Femur (tissue), 1 donor: ENCODE data around the gene OR6K2.

Experiments
- DNase-seq: peaks from one replicate; pipeline ENCODE4 v3.0.0-alpha.2; 2017

The OR6K2 gene

DNA sequence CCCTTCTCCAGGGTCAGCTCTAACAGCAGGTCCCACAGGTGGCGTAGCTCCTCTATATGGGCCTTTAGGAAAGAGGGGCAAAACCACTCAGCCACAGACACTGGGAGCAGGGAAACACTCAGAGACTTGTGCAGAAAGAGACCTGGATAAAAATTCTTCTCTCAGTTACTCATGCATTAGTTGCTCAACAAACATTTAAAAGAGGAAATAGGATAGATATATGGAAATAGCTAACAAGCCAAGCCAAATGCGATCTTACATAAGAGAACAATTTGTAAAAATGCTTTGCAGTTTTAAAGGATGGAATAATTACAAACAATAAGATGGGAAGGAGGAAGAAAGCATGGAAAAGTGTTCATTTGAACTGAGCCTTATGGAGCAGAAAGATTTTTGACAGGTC, 18.8 kb downstream of the OR6K2 start:
- DNase-seq = no peak

DNA sequence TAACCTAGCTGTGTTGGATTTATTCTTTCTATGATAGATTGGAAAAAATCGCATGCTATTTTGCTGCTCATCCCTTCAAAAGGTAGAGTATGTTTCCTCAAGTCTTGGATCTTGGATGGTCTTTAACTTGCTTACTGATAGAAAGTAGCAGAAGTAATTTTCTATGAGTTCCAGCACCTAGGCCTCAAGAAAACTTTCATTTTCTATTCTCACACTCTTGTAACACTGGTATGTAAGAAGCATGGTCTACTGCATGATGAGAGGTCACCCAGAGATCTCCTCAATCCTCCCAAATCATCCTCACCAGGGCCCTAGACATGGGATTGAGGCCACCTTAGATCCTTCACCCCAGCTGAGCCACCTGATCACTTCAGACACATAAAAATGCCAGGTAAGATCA, 21.2 kb downstream of the OR6K2 start:
- DNase-seq = no peak

DNA sequence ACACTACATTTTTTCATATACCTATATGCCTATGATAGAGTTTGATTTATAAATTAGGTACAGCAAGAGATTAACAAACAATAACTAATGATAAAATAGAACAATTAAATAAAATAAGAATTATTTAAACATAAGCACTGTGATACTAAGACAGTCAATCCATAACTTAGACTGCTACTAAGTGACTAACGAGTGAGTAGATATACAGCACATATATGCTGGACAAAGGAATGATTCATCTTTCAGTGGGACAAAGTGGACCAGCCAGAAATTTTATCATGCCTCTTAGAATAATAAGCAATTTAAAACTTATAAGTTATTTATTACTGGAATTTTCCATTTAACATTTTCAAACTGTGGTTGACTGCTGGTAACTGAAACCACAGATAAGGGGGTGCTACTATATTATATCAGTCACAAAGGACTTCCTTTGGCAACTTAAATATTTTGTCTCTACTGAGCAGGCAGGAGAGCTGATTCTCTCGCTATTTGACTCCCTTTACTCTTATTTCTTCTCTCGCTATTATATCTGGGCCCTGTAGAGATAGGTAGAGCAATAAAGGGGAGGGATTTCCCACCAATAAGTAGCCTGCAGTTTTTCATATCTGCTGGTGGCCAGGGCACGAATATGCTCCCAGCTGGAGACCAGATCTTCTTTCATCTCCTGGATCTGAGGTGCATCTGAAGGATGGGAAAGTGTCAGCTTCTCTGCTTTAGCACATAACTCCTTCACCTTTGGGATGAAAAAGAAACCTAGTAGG, 24.7 kb downstream of the OR6K2 start:
- no peak for DNase-seq

DNA sequence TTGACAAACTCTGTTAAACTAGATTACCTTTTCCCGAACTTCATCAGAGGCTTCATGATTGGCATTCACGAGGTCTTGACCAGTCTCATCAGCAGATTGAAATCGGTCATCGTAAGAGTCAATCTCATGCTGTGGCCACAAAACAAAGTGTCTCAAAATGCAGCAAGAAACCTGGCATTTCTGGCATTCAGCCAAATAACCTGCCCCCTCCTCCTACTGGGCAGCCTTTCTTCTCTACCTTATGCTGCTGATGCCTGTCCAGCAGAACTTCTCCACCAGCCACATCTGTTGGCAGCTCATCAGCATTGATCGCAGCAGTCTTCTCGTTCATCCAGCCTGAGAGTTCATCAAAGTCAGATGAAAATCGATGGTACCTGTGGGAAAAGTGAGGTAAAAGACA, 26.1 kb downstream of the OR6K2 start:
- DNase-seq = no peak

DNA sequence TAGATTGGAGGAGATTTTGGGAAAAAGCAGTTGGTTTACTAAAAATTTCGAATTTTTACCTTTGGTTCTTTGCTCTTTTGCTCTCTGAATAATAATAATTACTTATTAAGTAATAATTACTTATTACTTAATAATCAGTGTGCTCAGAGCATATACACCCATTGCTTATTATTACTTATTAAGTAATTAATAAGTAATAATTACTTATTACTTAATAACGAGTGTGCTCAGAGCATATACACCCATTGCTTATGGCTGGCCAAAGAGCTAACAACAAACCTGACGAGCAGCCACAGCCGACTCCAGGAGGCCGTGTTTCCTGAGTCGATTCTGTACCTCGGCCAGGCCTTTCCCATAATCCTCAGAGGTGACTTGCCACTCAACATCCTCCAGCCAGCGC, 34.4 kb downstream of the OR6K2 start:
- DNase-seq = no peak

DNA sequence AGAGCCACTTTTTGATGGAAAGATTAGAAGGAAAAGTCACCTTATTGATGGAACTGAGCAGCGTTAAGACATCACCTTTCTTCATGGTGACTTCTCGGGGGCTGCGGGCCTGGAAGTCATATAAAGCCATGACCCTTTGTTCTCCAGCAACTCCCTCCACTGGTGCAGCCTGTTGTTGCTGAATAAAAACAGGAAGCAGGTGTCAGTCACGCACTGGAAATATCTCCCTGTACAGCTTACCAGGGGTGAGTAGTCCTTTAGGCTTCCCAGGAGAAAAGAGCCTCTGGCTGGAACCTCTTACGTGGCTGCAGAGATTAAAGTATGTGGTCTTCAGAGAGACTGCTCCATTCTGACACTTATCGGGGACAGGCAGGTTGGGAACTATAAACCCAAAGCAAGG, 45.9 kb downstream of the OR6K2 start:
- peak; percentile 38 for DNase-seq

DNA sequence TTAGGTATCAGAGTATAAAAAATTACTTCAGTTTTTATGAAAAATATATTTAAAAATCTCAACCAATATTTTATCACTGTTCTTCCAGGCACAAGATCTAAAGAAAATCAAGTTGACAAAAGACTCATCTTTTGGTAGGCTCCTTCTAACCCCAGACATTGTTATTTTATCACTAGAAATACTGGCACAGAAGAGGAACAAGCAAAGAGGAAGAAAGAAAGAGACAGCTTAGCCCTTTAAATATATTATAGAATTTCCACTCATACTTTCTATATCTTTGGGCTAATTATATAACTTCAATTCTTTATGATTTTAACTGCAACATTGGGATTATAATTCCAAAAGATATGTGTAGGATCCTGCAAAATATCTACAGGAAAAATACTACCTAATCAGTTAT, 46.4 kb downstream of the OR6K2 start:
- DNase-seq = no peak

DNA sequence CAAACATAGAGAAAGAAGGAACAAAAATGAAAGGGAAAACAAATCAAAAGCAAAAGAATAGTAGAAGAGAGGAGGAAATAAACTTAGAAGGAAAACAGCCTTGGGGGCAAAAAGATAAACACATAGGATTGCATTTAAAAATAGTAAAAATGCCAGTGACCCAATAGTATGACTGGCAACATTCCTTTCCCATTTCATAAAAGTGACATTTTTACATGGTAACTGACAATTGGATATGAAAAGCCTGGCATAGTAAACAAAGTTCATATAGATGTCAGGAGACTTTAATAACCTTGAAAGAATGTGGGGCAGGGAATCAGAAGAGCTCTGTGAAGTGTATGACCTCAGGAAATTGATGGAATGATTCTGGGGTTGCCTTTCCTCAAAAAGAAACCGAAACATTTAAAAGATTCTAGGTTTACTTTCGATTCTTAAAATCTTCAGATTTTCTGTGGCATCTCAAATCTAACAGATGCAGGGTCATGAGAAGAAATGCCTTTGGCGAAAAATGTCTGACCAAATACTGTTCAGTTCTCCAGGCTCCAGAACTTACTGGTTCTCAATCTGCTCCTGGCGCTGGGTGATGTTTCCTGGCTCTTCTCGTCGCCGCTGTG, 47.6 kb downstream of the OR6K2 start:
- DNase-seq = no peak
